B cell (primary cell): Measurements from ENCODE around the gene DNAH6. TPM values are rescaled to one million over a fixed set of nuclear protein-coding genes. Genes with fewer than 3 reads are reported as not detected.

Source experiments
- ATAC-seq: fragments of 200-7000 bp; cut with Tn5 transposase; one replicate; pipeline ENCODE4 v1.10.0; 2021; ENCODE audit warnings: low read depth, mild to moderate bottlenecking, moderate number of reproducible peaks, moderate library complexity
- CTCF ChIA-PET: fragments of 350-600 bp; sonication (Branson Sonifier 250); formaldehyde crosslinking; loops from one replicate; lab custom pipeline; 2021; ENCODE audit warnings: antibody characterized with exemption, inconsistent platforms; lab: Charles Lee
- POLR2A ChIA-PET: fragments of 350-600 bp; sonication (Branson Sonifier 250); formaldehyde crosslinking; loops from one replicate; lab custom pipeline; 2021; ENCODE audit warnings: antibody characterized with exemption; lab: Charles Lee
- DNase-seq: peaks from one replicate; pipeline ENCODE4 v3.0.0; 2013
- H2AFZ ChIP-seq: 2 replicates; pipeline ENCODE4 v1.6.1; 2012; ENCODE audit warnings: mild to moderate bottlenecking, low read depth, low read length; ENCODE audit not compliant: insufficient read depth, poor library complexity, severe bottlenecking
- H3K27ac ChIP-seq, 2 donors: 1 replicate in 1 of 2; 2 replicates in 1 of 2; pipeline ENCODE4 v1.5.1; 2012 to 2013; ENCODE audit warnings: low read length in 2 of 2, mild to moderate bottlenecking in 2 of 2, moderate library complexity in 1 of 2
- H3K27me3 ChIP-seq, 4 experiments: fragments of 200-600 bp in 1 of 4; sonication (generic) in 1 of 4; replicated peaks in 1 of 4; 1 replicate in 2 of 4; 2 replicates in 2 of 4; pipeline versions ENCODE4 v1.6.1 to v1.7.0; 2013 to 2016; ENCODE audit warnings: low read length in 3 of 4, mild to moderate bottlenecking in 2 of 4, mixed read lengths in 1 of 4, moderate library complexity in 1 of 4; ENCODE audit not compliant: insufficient read depth in 4 of 4, control insufficient read depth in 3 of 4; ENCODE audit errors: control extremely low read depth in 1 of 4
- H3K36me3 ChIP-seq, 2 experiments: replicated peaks in 1 of 2; 1 replicate in 1 of 2; 2 replicates in 1 of 2; pipeline versions ENCODE4 v1.6.1 to v1.7.1; 2013; ENCODE audit warnings: low read length in 1 of 2; ENCODE audit not compliant: insufficient read depth in 2 of 2, control insufficient read depth in 1 of 2; ENCODE audit errors: control extremely low read depth in 1 of 2, extremely low read depth in 1 of 2
- H3K4me1 ChIP-seq, 2 donors: fragments of 200-600 bp in 1 of 2; sonication (generic) in 1 of 2; 1 replicate in 1 of 2; 2 replicates in 1 of 2; pipeline versions ENCODE4 v1.5.1 to v1.6.1; 2013 to 2017; ENCODE audit warnings: low read length in 2 of 2; ENCODE audit not compliant: control insufficient read depth in 2 of 2, insufficient read depth in 2 of 2
- H3K4me2 ChIP-seq: replicated peaks from 2 replicates; pipeline ENCODE3; 2012; ENCODE audit warnings: mild to moderate bottlenecking, low read depth, low read length; ENCODE audit not compliant: poor library complexity, severe bottlenecking
- H3K4me3 ChIP-seq, 5 experiments: fragments of 200-600 bp in 1 of 5; sonication (generic) in 1 of 5; 1 replicate in 3 of 5; 2 replicates in 2 of 5; pipeline versions ENCODE4 v1.5.1 to v1.7.0; 2011 to 2016; ENCODE audit warnings: low read length in 4 of 5, mild to moderate bottlenecking in 4 of 5, low read depth in 2 of 5, control low read depth in 1 of 5, moderate library complexity in 1 of 5; ENCODE audit not compliant: insufficient read depth in 1 of 5; ENCODE audit errors: control extremely low read depth in 1 of 5, extremely low read depth in 1 of 5
- H3K79me2 ChIP-seq: fragments of 200-600 bp; sonication (generic); one replicate; pipeline ENCODE4 v1.6.0; 2016; ENCODE audit warnings: low read length; ENCODE audit not compliant: control insufficient read depth, insufficient read depth
- H3K9ac ChIP-seq: fragments of 200-600 bp; sonication (generic); 2 replicates; pipeline ENCODE4 v1.6.1; 2017; ENCODE audit warnings: mild to moderate bottlenecking, low read length, moderate library complexity
- H3K9me3 ChIP-seq, 3 donors: one replicate each; pipeline versions ENCODE4 v1.6.1 to v1.7.1; 2013; ENCODE audit warnings: low read length in 2 of 3; ENCODE audit not compliant: control insufficient read depth in 2 of 3, insufficient read depth in 1 of 3; ENCODE audit errors: control extremely low read depth in 1 of 3
- H4K20me1 ChIP-seq: 2 replicates; pipeline ENCODE4 v1.6.0; 2012; ENCODE audit warnings: mild to moderate bottlenecking, low read length; ENCODE audit not compliant: insufficient read depth, control insufficient read depth, poor library complexity, severe bottlenecking
- H3K27ac Mint-ChIP-seq: one replicate; pipeline ENCODE4 v1.8.0; 2021; ENCODE audit warnings: mixed read lengths
- H3K27me3 Mint-ChIP-seq: one replicate; pipeline ENCODE4 v1.8.0; 2021; ENCODE audit warnings: mixed read lengths
- H3K4me1 Mint-ChIP-seq: one replicate; pipeline ENCODE4 v1.8.0; 2021; ENCODE audit warnings: mixed read lengths
- H3K4me3 Mint-ChIP-seq: one replicate; pipeline ENCODE4 v1.8.0; 2021; ENCODE audit warnings: mixed read lengths
- H3K9me3 Mint-ChIP-seq: one replicate; pipeline ENCODE4 v1.8.0; 2022; ENCODE audit warnings: mixed read lengths; ENCODE audit not compliant: insufficient read depth
- CTCF ChIP-seq: fragments of 200-600 bp; IDR thresholded peaks from one replicate; pipeline ENCODE4 v1.8.0; 2022; ENCODE audit warnings: antibody characterized with exemption, mild to moderate bottlenecking
- EZH2 ChIP-seq: IDR thresholded peaks from 2 replicates; pipeline ENCODE4 v1.6.1; 2012; ENCODE audit warnings: borderline replicate concordance, low read depth, mild to moderate bottlenecking, moderate library complexity, low read length; ENCODE audit not compliant: insufficient read depth, poor library complexity, severe bottlenecking
- WGBS: methylation state at CpG from one replicate; pipeline ENCODE4 v1.1.5; 2013; ENCODE audit warnings: missing lambda C conversion rate; ENCODE audit not compliant: insufficient coverage; 5-methylcytosine and 5-hydroxymethylcytosine counted together
- intact Hi-C: fragments of 100-400 bp; cut with micrococcal nuclease; formaldehyde crosslinking; loops from one replicate; pipeline ENCODE4 v1.10.0; 2022
- polyA plus RNA-seq: library from polyadenylated mRNA; depleted of rRNA; stranded (reverse); fragments of >200 nt; gene quantifications from 2 replicates; pipeline ENCODE4 v1.2.3, GENCODE V29; 2012
- total RNA-seq, 2 donors: library from RNA; stranded (reverse); fragments of 120-200 nt in 1 of 2; gene quantifications; 1 replicate in 1 of 2; 2 replicates in 1 of 2; pipeline versions ENCODE4 v1.2.3 to v1.2.4, GENCODE V29; 2013 to 2022

DNAH6 gene
- total and polyA plus RNA-seq, 2 donors (not counting 1 experiment from before 2014, with no cell fraction given), result 0.01 to 1.9 TPM

GRCh38 chr2:84653302-84653701, 137.0 kb downstream of the DNAH6 start:
- no peak overlapping the region for H3K9ac ChIP-seq
- POLR2A ChIA-PET, result no interaction called here
- H4K20me1 ChIP-seq, result no peaks in the 10 kb centered on the region
- no peak overlapping the region for H3K27ac ChIP-seq
- DNase-seq (no peak), ATAC-seq (no peak)
- H3K4me3 ChIP-seq, result no peak overlapping the region
- no peak overlapping the region for H3K4me2 ChIP-seq
- H3K36me3 ChIP-seq, result no peaks in the 10 kb centered on the region
- peaks cover 15% of the 10 kb centered on the region for H3K27me3 Mint-ChIP-seq
- intact Hi-C loops, result no loop called here
- CTCF ChIA-PET, result no interaction called here
- TF ChIP-seq EZH2 (no peak), CTCF (no peak)
- WGBS, result no CpG with 5 or more reads among the region's 3 CpGs
- H3K9me3 ChIP-seq, result no peaks in the 10 kb centered on the region
- no peaks in the 10 kb centered on the region for H3K4me1 Mint-ChIP-seq
- no peaks in the 10 kb centered on the region for H3K79me2 ChIP-seq
- no peaks in the 10 kb centered on the region for H3K4me1 ChIP-seq
- no peak overlapping the region for H3K4me3 Mint-ChIP-seq
- no peak overlapping the region for H3K27ac Mint-ChIP-seq
- H3K27me3 ChIP-seq, result peaks cover 0 to 5% (median 0%) of the 10 kb centered on the region in 4 experiments
- H2AFZ ChIP-seq, result no peak overlapping the region
- H3K9me3 Mint-ChIP-seq, result no peaks in the 10 kb centered on the region

- Mint-ChIP-seq H3K9me3 (no peaks in the 10 kb centered on the region), H3K27ac (no peak overlapping the region), H3K4me3 (no peak overlapping the region), H3K4me1 (no peaks in the 10 kb centered on the region), H3K27me3 (peaks cover 17% of the 10 kb centered on the region)
- Histone ChIP-seq H3K27ac (no peak overlapping the region), H3K27me3 (peaks cover 0 to 5% (median 0%) of the 10 kb centered on the region in 4 experiments), H3K36me3 (no peaks in the 10 kb centered on the region), H3K9me3 (no peaks in the 10 kb centered on the region), H2AFZ (no peak overlapping the region), H3K79me2 (no peaks in the 10 kb centered on the region), H4K20me1 (no peaks in the 10 kb centered on the region), H3K9ac (no peak overlapping the region), H3K4me3 (no peak overlapping the region), H3K4me1 (no peaks in the 10 kb centered on the region), H3K4me2 (no peak overlapping the region)
- intact Hi-C loops, result no loop called here
- ChIA-PET POLR2A (no interaction called here), CTCF (no interaction called here)
- ATAC-seq (no peak), DNase-seq (no peak)
- TF ChIP-seq EZH2 (no peak), CTCF (no peak)
- WGBS, result no CpG with 5 or more reads among the region's 3 CpGs
Measured at GRCh38 chr2:84654414-84654813, 138.1 kb downstream of the DNAH6 start.
